ENCODE data around the gene PLAC8L1.

PLAC8L1 gene

GRCh38 chr5:146107901-146108300, 2.5 kb upstream of the PLAC8L1 start:
- TF ChIP-seq, protein P1, sequence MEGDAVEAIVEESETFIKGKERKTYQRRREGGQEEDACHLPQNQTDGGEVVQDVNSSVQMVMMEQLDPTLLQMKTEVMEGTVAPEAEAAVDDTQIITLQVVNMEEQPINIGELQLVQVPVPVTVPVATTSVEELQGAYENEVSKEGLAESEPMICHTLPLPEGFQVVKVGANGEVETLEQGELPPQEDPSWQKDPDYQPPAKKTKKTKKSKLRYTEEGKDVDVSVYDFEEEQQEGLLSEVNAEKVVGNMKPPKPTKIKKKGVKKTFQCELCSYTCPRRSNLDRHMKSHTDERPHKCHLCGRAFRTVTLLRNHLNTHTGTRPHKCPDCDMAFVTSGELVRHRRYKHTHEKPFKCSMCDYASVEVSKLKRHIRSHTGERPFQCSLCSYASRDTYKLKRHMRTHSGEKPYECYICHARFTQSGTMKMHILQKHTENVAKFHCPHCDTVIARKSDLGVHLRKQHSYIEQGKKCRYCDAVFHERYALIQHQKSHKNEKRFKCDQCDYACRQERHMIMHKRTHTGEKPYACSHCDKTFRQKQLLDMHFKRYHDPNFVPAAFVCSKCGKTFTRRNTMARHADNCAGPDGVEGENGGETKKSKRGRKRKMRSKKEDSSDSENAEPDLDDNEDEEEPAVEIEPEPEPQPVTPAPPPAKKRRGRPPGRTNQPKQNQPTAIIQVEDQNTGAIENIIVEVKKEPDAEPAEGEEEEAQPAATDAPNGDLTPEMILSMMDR (conservative IDR thresholded peaks at IDR 0.05; ENCODE audit: low read depth, low read length) = no peak
- Histone ChIP-seq H3K4me1 (ENCODE audit: low read depth, poor library complexity, severe bottlenecking) (peaks cover 21% of the 10 kb centered on the region), H3K79me2 (ENCODE audit: insufficient read depth, low read depth) (no peaks in the 10 kb centered on the region), H3K27ac (no peak overlapping the region), H3K9ac (no peak overlapping the region), H4K20me1 (ENCODE audit: insufficient read depth) (no peaks in the 10 kb centered on the region), H3K27me3 (ENCODE audit: insufficient read depth, low read depth) (no peaks in the 10 kb centered on the region), H3K4me3 (IDR thresholded peaks at IDR 0.05; ENCODE audit: insufficient read depth, low read depth, low read length) (no peak overlapping the region), H2AFZ (ENCODE audit: low read depth) (no peak overlapping the region), H3K36me3 (ENCODE audit: insufficient read depth) (no peaks in the 10 kb centered on the region), H3K4me2 (no peak overlapping the region)

GRCh38 chr5:146103594-146103993, 1.8 kb downstream of the PLAC8L1 start:
- TF ChIP-seq, protein P1 (conservative IDR thresholded peaks at IDR 0.05; ENCODE audit: low read depth, low read length) = no peak

DNA sequence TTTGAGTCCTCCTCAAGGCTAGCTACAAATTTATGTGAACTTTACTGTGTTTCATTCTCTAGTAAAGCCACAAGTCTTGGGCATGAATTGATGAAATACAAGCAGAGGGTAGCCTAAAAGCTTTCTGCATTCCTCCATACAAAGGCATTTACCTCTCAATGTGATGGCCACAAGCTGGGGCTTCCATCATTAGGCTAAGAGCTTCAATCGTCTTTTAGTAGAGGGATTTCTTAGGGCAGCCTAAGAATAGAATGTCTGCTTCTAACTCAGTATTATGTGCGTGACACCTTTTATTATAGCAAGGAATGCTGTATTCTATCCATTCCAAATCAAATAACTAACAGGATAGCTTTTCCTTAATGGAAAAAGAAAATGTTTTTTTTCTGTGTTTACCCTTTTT, 3.7 kb downstream of the PLAC8L1 start:
- no peak overlapping the region for H3K4me3 ChIP-seq (IDR thresholded peaks at IDR 0.05; ENCODE audit: insufficient read depth, low read depth, low read length)
- no peaks in the 10 kb centered on the region for H4K20me1 ChIP-seq (ENCODE audit: insufficient read depth)
- no peak overlapping the region for H3K27ac ChIP-seq
- H3K9ac ChIP-seq = no peak overlapping the region
- no peaks in the 10 kb centered on the region for H3K36me3 ChIP-seq (ENCODE audit: insufficient read depth)
- no peak overlapping the region for H3K4me2 ChIP-seq
- no peaks in the 10 kb centered on the region for H3K27me3 ChIP-seq (ENCODE audit: insufficient read depth, low read depth)
- H3K4me1 ChIP-seq (ENCODE audit: low read depth, poor library complexity, severe bottlenecking) = peaks cover 11% of the 10 kb centered on the region
- no peak overlapping the region for H2AFZ ChIP-seq (ENCODE audit: low read depth)
- no peaks in the 10 kb centered on the region for H3K79me2 ChIP-seq (ENCODE audit: insufficient read depth, low read depth)
- TF ChIP-seq, protein P1 (conservative IDR thresholded peaks at IDR 0.05; ENCODE audit: low read depth, low read length) = no peak

More at GRCh38 chr5:146103594-146103993, 1.8 kb downstream of the PLAC8L1 start:
- peaks cover 15% of the 10 kb centered on the region for H3K4me1 ChIP-seq (ENCODE audit: low read depth, poor library complexity, severe bottlenecking)
- no peaks in the 10 kb centered on the region for H3K27me3 ChIP-seq (ENCODE audit: insufficient read depth, low read depth)
- no peaks in the 10 kb centered on the region for H4K20me1 ChIP-seq (ENCODE audit: insufficient read depth)
- no peak overlapping the region for H2AFZ ChIP-seq (ENCODE audit: low read depth)
- no peak overlapping the region for H3K4me2 ChIP-seq
- H3K9ac ChIP-seq = no peak overlapping the region
- no peak overlapping the region for H3K4me3 ChIP-seq (IDR thresholded peaks at IDR 0.05; ENCODE audit: insufficient read depth, low read depth, low read length)
- no peak overlapping the region for H3K27ac ChIP-seq
- H3K79me2 ChIP-seq (ENCODE audit: insufficient read depth, low read depth) = no peaks in the 10 kb centered on the region
- H3K36me3 ChIP-seq (ENCODE audit: insufficient read depth) = no peaks in the 10 kb centered on the region

- no peak overlapping the region for H3K9ac ChIP-seq
- no peak overlapping the region for H3K4me3 ChIP-seq (IDR thresholded peaks at IDR 0.05; ENCODE audit: insufficient read depth, low read depth, low read length)
- no peak overlapping the region for H3K4me2 ChIP-seq
- H4K20me1 ChIP-seq (ENCODE audit: insufficient read depth) = no peaks in the 10 kb centered on the region
- H3K79me2 ChIP-seq (ENCODE audit: insufficient read depth, low read depth) = no peaks in the 10 kb centered on the region
- H3K4me1 ChIP-seq (ENCODE audit: low read depth, poor library complexity, severe bottlenecking) = no peaks in the 10 kb centered on the region
- H3K27me3 ChIP-seq (ENCODE audit: insufficient read depth, low read depth) = no peaks in the 10 kb centered on the region
- H2AFZ ChIP-seq (ENCODE audit: low read depth) = no peak overlapping the region
- TF ChIP-seq, protein P1 (conservative IDR thresholded peaks at IDR 0.05; ENCODE audit: low read depth, low read length) = no peak
- no peak overlapping the region for H3K27ac ChIP-seq
- no peaks in the 10 kb centered on the region for H3K36me3 ChIP-seq (ENCODE audit: insufficient read depth)
Measured at GRCh38 chr5:146098047-146098446, 7.3 kb downstream of the PLAC8L1 start.
